Transverse colon (tissue), 4 donors: ENCODE data around the gene C15orf40.

Experiments used
- EP300 ChIP-seq: sonication (generic); formaldehyde crosslinking; IDR thresholded peaks from one replicate; pipeline ENCODE4 v1.6.1; 2017; ENCODE audit warnings: antibody characterized with exemption, low read depth
- POLR2A ChIP-seq: fragments of 450-650 bp; IDR thresholded peaks from one replicate; pipeline ENCODE4 v1.6.1; 2016; ENCODE audit warnings: antibody characterized with exemption, mild to moderate bottlenecking, moderate library complexity
- POLR2AphosphoS5 ChIP-seq, 3 donors: sonication (generic); formaldehyde crosslinking; IDR thresholded peaks; one replicate each; pipeline ENCODE4 v1.6.1; 2016; ENCODE audit warnings: antibody characterized with exemption in 3 of 3
- TF ChIP-seq, protein P1 (sequence below), 5 experiments: fragments of 200-600 bp in 3 of 5; fragments of 450-650 bp in 2 of 5; sonication (generic) in 3 of 5; IDR thresholded peaks; 1 replicate in 2 of 5; 2 replicates in 3 of 5; pipeline ENCODE4 v1.5.1; 2016 to 2017; ENCODE audit warnings: antibody characterized with exemption in 5 of 5, inconsistent platforms in 3 of 5, mild to moderate bottlenecking in 2 of 5, moderate library complexity in 1 of 5

DNA sequence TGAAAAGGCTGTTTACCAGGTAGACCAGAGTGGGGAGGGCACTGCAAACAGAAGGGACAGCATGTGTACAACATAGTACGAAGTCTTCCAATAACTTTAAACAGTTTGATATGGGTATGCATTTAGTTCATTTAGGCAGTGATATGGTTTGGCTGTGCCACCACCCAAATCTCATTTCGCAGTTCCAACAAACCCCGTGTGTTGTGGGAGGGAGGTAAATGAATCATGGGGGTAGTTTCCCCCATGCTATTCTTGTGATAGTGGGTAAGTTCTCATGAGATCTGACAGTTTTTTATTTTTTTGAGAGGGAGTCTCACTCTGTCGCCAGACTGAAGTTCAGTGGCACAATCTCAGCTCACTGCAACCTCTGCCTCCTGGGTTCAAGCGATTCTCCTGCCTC is 33.0 kb downstream of the C15orf40 start:
- TF ChIP-seq POLR2A, result no peak
- TF ChIP-seq, protein P1, sequence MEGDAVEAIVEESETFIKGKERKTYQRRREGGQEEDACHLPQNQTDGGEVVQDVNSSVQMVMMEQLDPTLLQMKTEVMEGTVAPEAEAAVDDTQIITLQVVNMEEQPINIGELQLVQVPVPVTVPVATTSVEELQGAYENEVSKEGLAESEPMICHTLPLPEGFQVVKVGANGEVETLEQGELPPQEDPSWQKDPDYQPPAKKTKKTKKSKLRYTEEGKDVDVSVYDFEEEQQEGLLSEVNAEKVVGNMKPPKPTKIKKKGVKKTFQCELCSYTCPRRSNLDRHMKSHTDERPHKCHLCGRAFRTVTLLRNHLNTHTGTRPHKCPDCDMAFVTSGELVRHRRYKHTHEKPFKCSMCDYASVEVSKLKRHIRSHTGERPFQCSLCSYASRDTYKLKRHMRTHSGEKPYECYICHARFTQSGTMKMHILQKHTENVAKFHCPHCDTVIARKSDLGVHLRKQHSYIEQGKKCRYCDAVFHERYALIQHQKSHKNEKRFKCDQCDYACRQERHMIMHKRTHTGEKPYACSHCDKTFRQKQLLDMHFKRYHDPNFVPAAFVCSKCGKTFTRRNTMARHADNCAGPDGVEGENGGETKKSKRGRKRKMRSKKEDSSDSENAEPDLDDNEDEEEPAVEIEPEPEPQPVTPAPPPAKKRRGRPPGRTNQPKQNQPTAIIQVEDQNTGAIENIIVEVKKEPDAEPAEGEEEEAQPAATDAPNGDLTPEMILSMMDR (IDR thresholded peaks at IDR 0.05), result no peak
- TF ChIP-seq POLR2AphosphoS5 (IDR thresholded peaks at IDR 0.05), result no peak
- TF ChIP-seq EP300, result no peak
